Mesothelial cell of epicardium (in vitro differentiated cells): ENCODE results near the gene USP30. TPM values are rescaled to one million over a fixed set of nuclear protein-coding genes. Genes with fewer than 3 reads are reported as not detected.
A peak's percentile ranks its signal among the peaks of the same experiment; 100 is the strongest.

ENCODE experiments used
- DNase-seq, 2 experiments: peaks; one replicate each; pipeline ENCODE4 v3.0.0; 2021; ENCODE audit warnings: low spot score in 2 of 2; ENCODE audit not compliant: unreplicated experiment in 2 of 2
- H3K27ac Mint-ChIP-seq: 2 replicates; pipeline ENCODE4 v1.8.0; 2021; ENCODE audit warnings: mixed read lengths
- H3K27me3 Mint-ChIP-seq: 2 replicates; pipeline ENCODE4 v1.8.0; 2021; ENCODE audit warnings: low read depth, mixed read lengths
- H3K36me3 Mint-ChIP-seq: 2 replicates; pipeline ENCODE4 v1.8.0; 2021; ENCODE audit warnings: mixed read lengths
- H3K4me1 Mint-ChIP-seq: 2 replicates; pipeline ENCODE4 v1.8.0; 2021; ENCODE audit warnings: mixed read lengths
- H3K4me3 Mint-ChIP-seq: 2 replicates; pipeline ENCODE4 v1.8.0; 2021; ENCODE audit warnings: mild to moderate bottlenecking, moderate library complexity, mixed read lengths
- H3K9me3 Mint-ChIP-seq: 2 replicates; pipeline ENCODE4 v1.8.0; 2021; ENCODE audit warnings: mixed read lengths
- CTCF ChIP-seq: fragments of 200-600 bp; sonication (generic); IDR thresholded peaks from one replicate; pipeline ENCODE4 v1.5.0; 2021; ENCODE audit warnings: antibody characterized with exemption; ENCODE audit not compliant: unreplicated experiment
- total RNA-seq: library from RNA; stranded (reverse); gene quantifications from 3 replicates; pipeline ENCODE4 v1.2.1, GENCODE V29; 2021

Gene USP30
- total RNA-seq, 1 donor from 2014 or later = 27.3 TPM

GRCh38 chr12:109100741-109101140 lies 48.4 kb downstream of the USP30 start:
- H3K9me3 Mint-ChIP-seq = no peaks in the 10 kb centered on the region
- peaks cover 33% of the 10 kb centered on the region for H3K36me3 Mint-ChIP-seq

GRCh38 chr12:109102491-109102890 lies 50.1 kb downstream of the USP30 start:
- no peak for DNase-seq
- TF ChIP-seq CTCF = no peak
- H3K27me3 Mint-ChIP-seq = no peaks in the 10 kb centered on the region
- H3K4me3 Mint-ChIP-seq = no peak overlapping the region
- no peak overlapping the region for H3K27ac Mint-ChIP-seq
- H3K9me3 Mint-ChIP-seq = no peaks in the 10 kb centered on the region
- H3K4me1 Mint-ChIP-seq = peaks cover 19% of the 10 kb centered on the region
- H3K36me3 Mint-ChIP-seq = peaks cover 39% of the 10 kb centered on the region

More at GRCh38 chr12:109100741-109101140, 48.4 kb downstream of the USP30 start:
- Mint-ChIP-seq H3K27me3 (no peaks in the 10 kb centered on the region), H3K4me1 (peaks cover 19% of the 10 kb centered on the region), H3K27ac (no peak overlapping the region), H3K4me3 (no peak overlapping the region)
- no peak for DNase-seq
- TF ChIP-seq CTCF = no peak

GRCh38 chr12:109105176-109105575 lies 52.8 kb downstream of the USP30 start:
- Mint-ChIP-seq H3K27me3 (no peaks in the 10 kb centered on the region), H3K36me3 (peaks cover 49% of the 10 kb centered on the region), H3K4me1 (peaks cover 5% of the 10 kb centered on the region), H3K9me3 (no peaks in the 10 kb centered on the region), H3K4me3 (no peak overlapping the region), H3K27ac (no peak overlapping the region)
- DNase-seq = no peak
- TF ChIP-seq CTCF = no peak

GRCh38 chr12:109109746-109110350 lies 57.5 kb downstream of the USP30 start:
- Mint-ChIP-seq H3K4me1 (peaks cover 28% of the 10 kb centered on the region), H3K4me3 (peak overlapping the region; percentile 69)
- no peak for TF ChIP-seq CTCF

GRCh38 chr12:109110988-109111495 lies 58.7 kb downstream of the USP30 start:
- Mint-ChIP-seq H3K27ac (peak overlapping the region; percentile 95), H3K4me1 (peaks cover 36% of the 10 kb centered on the region)

More at GRCh38 chr12:109109746-109110350, 57.5 kb downstream of the USP30 start:
- Mint-ChIP-seq H3K9me3 (no peaks in the 10 kb centered on the region), H3K27me3 (no peaks in the 10 kb centered on the region), H3K27ac (peak overlapping the region; percentile 95), H3K36me3 (peaks cover 28% of the 10 kb centered on the region)
- no peak for DNase-seq

More at GRCh38 chr12:109110988-109111495, 58.7 kb downstream of the USP30 start:
- no peaks in the 10 kb centered on the region for H3K27me3 Mint-ChIP-seq
- peak; percentile 52 to 75 for DNase-seq
- peak overlapping the region; percentile 69 for H3K4me3 Mint-ChIP-seq
- no peaks in the 10 kb centered on the region for H3K9me3 Mint-ChIP-seq
- peaks cover 19% of the 10 kb centered on the region for H3K36me3 Mint-ChIP-seq
- no peak for TF ChIP-seq CTCF
